ENCODE measurements around the gene KRTAP5-2. TPM values are rescaled to one million over a fixed set of nuclear protein-coding genes. Genes with fewer than 3 reads are reported as not detected.

Gene KRTAP5-2
- total RNA-seq, 2 donors from 2014 or later = not detected

GRCh38 chr11:1573903-1574237 lies 24.2 kb downstream of the KRTAP5-2 start:
- peaks cover 11% of the 10 kb centered on the region for H3K4me1 Mint-ChIP-seq
- no peaks in the 10 kb centered on the region for H3K27me3 Mint-ChIP-seq
- DNase-seq (no peak), ATAC-seq (peak; percentile 3)
- no peaks in the 10 kb centered on the region for H3K36me3 Mint-ChIP-seq (ENCODE audit: low read depth)
- peak overlapping the region; percentile 91 for H3K4me3 Mint-ChIP-seq
- H3K9me3 ChIP-seq (ENCODE audit: control insufficient read depth, low read length, poor library complexity, severe bottlenecking) = peaks cover 9% of the 10 kb centered on the region
- H3K27ac Mint-ChIP-seq = peak overlapping the region; percentile 89

- ATAC-seq = peak; percentile 18
Measured at GRCh38 chr11:1573077-1573902, 24.8 kb downstream of the KRTAP5-2 start.

GRCh38 chr11:1572197-1573076 lies 25.7 kb downstream of the KRTAP5-2 start, which contains the start of gene DUSP8:
Gene DUSP8 (minus strand): TSS chr11:1572271. CDS start chr11:1565826, 6,445 bp downstream.
- ATAC-seq = peak; percentile 64
- DNase-seq = peak; percentile 96 to 98 (median 97)
- Mint-ChIP-seq H3K36me3 (ENCODE audit: low read depth) (no peaks in the 10 kb centered on the region), H3K4me3 (peak within 1 kb of the TSS; percentile 91), H3K4me1 (peaks cover 14% of the 10 kb centered on the region), H3K27ac (peak within 1 kb of the TSS; percentile 89), H3K27me3 (no peaks in the 10 kb centered on the region)
- H3K9me3 ChIP-seq (ENCODE audit: control insufficient read depth, low read length, poor library complexity, severe bottlenecking) = no peaks in the 10 kb centered on the region

More at GRCh38 chr11:1573077-1573902, 24.8 kb downstream of the KRTAP5-2 start:
- Mint-ChIP-seq H3K27me3 (no peaks in the 10 kb centered on the region), H3K4me3 (peak overlapping the region; percentile 91), H3K36me3 (ENCODE audit: low read depth) (no peaks in the 10 kb centered on the region), H3K27ac (peak overlapping the region; percentile 89), H3K4me1 (peaks cover 13% of the 10 kb centered on the region)
- H3K9me3 ChIP-seq (ENCODE audit: control insufficient read depth, low read length, poor library complexity, severe bottlenecking) = peaks cover 4% of the 10 kb centered on the region
- DNase-seq = peak in 1 of 3 donors; percentile 37

- ATAC-seq (no peak), DNase-seq (no peak)
- H3K27me3 Mint-ChIP-seq = no peaks in the 10 kb centered on the region
- no peaks in the 10 kb centered on the region for H3K9me3 ChIP-seq (ENCODE audit: control insufficient read depth, low read length, poor library complexity, severe bottlenecking)
- H3K4me3 Mint-ChIP-seq = peak overlapping the region; percentile 39
- peaks cover 16% of the 10 kb centered on the region for H3K4me1 Mint-ChIP-seq
- H3K36me3 Mint-ChIP-seq (ENCODE audit: low read depth) = no peaks in the 10 kb centered on the region
- no peak overlapping the region for H3K27ac Mint-ChIP-seq
Measured at GRCh38 chr11:1571760-1572196, 26.3 kb downstream of the KRTAP5-2 start.

GRCh38 chr11:1570896-1571759 lies 27.0 kb downstream of the KRTAP5-2 start:
- H3K4me3 Mint-ChIP-seq = peak overlapping the region; percentile 84
- no peaks in the 10 kb centered on the region for H3K27me3 Mint-ChIP-seq
- H3K27ac Mint-ChIP-seq = peak overlapping the region; percentile 72
- no peaks in the 10 kb centered on the region for H3K36me3 Mint-ChIP-seq (ENCODE audit: low read depth)
- no peaks in the 10 kb centered on the region for H3K9me3 ChIP-seq (ENCODE audit: control insufficient read depth, low read length, poor library complexity, severe bottlenecking)
- no peak for ATAC-seq
- peaks cover 17% of the 10 kb centered on the region for H3K4me1 Mint-ChIP-seq
- no peak for DNase-seq

GRCh38 chr11:1570531-1570895 lies 27.6 kb downstream of the KRTAP5-2 start:
- no peak for ATAC-seq
- Mint-ChIP-seq H3K36me3 (ENCODE audit: low read depth) (no peaks in the 10 kb centered on the region), H3K27me3 (no peaks in the 10 kb centered on the region), H3K27ac (peak overlapping the region; percentile 72), H3K4me3 (peak overlapping the region; percentile 84), H3K4me1 (peaks cover 18% of the 10 kb centered on the region)
- no peaks in the 10 kb centered on the region for H3K9me3 ChIP-seq (ENCODE audit: control insufficient read depth, low read length, poor library complexity, severe bottlenecking)
- DNase-seq = no peak

GRCh38 chr11:1570001-1570453 lies 28.1 kb downstream of the KRTAP5-2 start:
- Mint-ChIP-seq H3K27me3 (no peaks in the 10 kb centered on the region), H3K27ac (peak overlapping the region; percentile 72), H3K4me3 (peak overlapping the region; percentile 84), H3K4me1 (peaks cover 18% of the 10 kb centered on the region), H3K36me3 (ENCODE audit: low read depth) (no peaks in the 10 kb centered on the region)
- ATAC-seq (no peak), DNase-seq (peak in 1 of 3 donors; percentile 5)
- H3K9me3 ChIP-seq (ENCODE audit: control insufficient read depth, low read length, poor library complexity, severe bottlenecking) = no peaks in the 10 kb centered on the region

GRCh38 chr11:1569251-1569780 lies 28.8 kb downstream of the KRTAP5-2 start:
- no peaks in the 10 kb centered on the region for H3K9me3 ChIP-seq (ENCODE audit: control insufficient read depth, low read length, poor library complexity, severe bottlenecking)
- Mint-ChIP-seq H3K36me3 (ENCODE audit: low read depth) (no peaks in the 10 kb centered on the region), H3K4me3 (peak overlapping the region; percentile 68), H3K27ac (peak overlapping the region; percentile 72), H3K4me1 (peaks cover 18% of the 10 kb centered on the region), H3K27me3 (no peaks in the 10 kb centered on the region)
- ATAC-seq = no peak
- no peak for DNase-seq

- Mint-ChIP-seq H3K4me1 (peaks cover 13% of the 10 kb centered on the region), H3K27me3 (no peaks in the 10 kb centered on the region), H3K4me3 (peak overlapping the region; percentile 68), H3K36me3 (ENCODE audit: low read depth) (no peaks in the 10 kb centered on the region), H3K27ac (peak overlapping the region; percentile 72)
- no peaks in the 10 kb centered on the region for H3K9me3 ChIP-seq (ENCODE audit: control insufficient read depth, low read length, poor library complexity, severe bottlenecking)
- ATAC-seq = no peak
- DNase-seq = peak in 1 of 3 donors; percentile 21
Measured at GRCh38 chr11:1568441-1568911, 29.6 kb downstream of the KRTAP5-2 start.

GRCh38 chr11:1567721-1568100 lies 30.4 kb downstream of the KRTAP5-2 start:
- no peak for ATAC-seq
- Mint-ChIP-seq H3K36me3 (ENCODE audit: low read depth) (no peaks in the 10 kb centered on the region), H3K27ac (no peak overlapping the region), H3K4me3 (peak overlapping the region; percentile 43), H3K4me1 (peaks cover 12% of the 10 kb centered on the region), H3K27me3 (no peaks in the 10 kb centered on the region)
- DNase-seq = peak in 1 of 3 donors; percentile 7
- no peaks in the 10 kb centered on the region for H3K9me3 ChIP-seq (ENCODE audit: control insufficient read depth, low read length, poor library complexity, severe bottlenecking)

- H3K36me3 Mint-ChIP-seq (ENCODE audit: low read depth) = no peaks in the 10 kb centered on the region
- peak overlapping the region; percentile 43 for H3K4me3 Mint-ChIP-seq
- DNase-seq = peak in 1 of 3 donors; percentile 9
- no peaks in the 10 kb centered on the region for H3K9me3 ChIP-seq (ENCODE audit: control insufficient read depth, low read length, poor library complexity, severe bottlenecking)
- no peak overlapping the region for H3K27ac Mint-ChIP-seq
- peaks cover 12% of the 10 kb centered on the region for H3K4me1 Mint-ChIP-seq
- no peaks in the 10 kb centered on the region for H3K27me3 Mint-ChIP-seq
- ATAC-seq = no peak
Measured at GRCh38 chr11:1567052-1567720, 30.9 kb downstream of the KRTAP5-2 start.
